WTC11 (cell line): Measurements from ENCODE around the gene CACNA2D4. TPM values are rescaled to one million over a fixed set of nuclear protein-coding genes. Genes with fewer than 3 reads are reported as not detected.

Experiments used
- ATAC-seq: fragments of 200-7000 bp; cut with Tn5 transposase; 2 replicates; pipeline ENCODE4 v1.10.0; 2021; ENCODE audit warnings: mild to moderate bottlenecking, moderate library complexity
- CTCF ChIA-PET: fragments of 300-600 bp; sonication (Branson Sonifier 250); formaldehyde crosslinking; loops from one replicate; lab custom pipeline; 2021; ENCODE audit warnings: antibody characterized with exemption; lab: Charles Lee
- POLR2A ChIA-PET: fragments of 350-600 bp; sonication (Branson Sonifier 250); formaldehyde crosslinking; loops from one replicate; lab custom pipeline; 2021; ENCODE audit warnings: antibody characterized with exemption; lab: Charles Lee
- DNase-seq: peaks from one replicate; pipeline ENCODE4 v3.0.0; 2021; ENCODE audit warnings: low spot score
- H3K27ac Mint-ChIP-seq: 2 replicates; pipeline ENCODE4 v1.8.0; 2021; ENCODE audit warnings: mixed read lengths
- H3K27me3 Mint-ChIP-seq: 2 replicates; pipeline ENCODE4 v1.8.0; 2021; ENCODE audit warnings: low read depth, mild to moderate bottlenecking, moderate library complexity, mixed read lengths
- H3K36me3 Mint-ChIP-seq: 2 replicates; pipeline ENCODE4 v1.8.0; 2021; ENCODE audit warnings: mixed read lengths
- H3K4me1 Mint-ChIP-seq: 2 replicates; pipeline ENCODE4 v1.8.0; 2022; ENCODE audit warnings: mixed read lengths
- H3K4me3 Mint-ChIP-seq: 2 replicates; pipeline ENCODE4 v1.8.0; 2021; ENCODE audit warnings: mild to moderate bottlenecking, moderate library complexity, mixed read lengths
- H3K9me3 Mint-ChIP-seq: 2 replicates; pipeline ENCODE4 v1.8.0; 2021; ENCODE audit warnings: mixed read lengths
- FOXK1 ChIP-seq: sonication (generic); formaldehyde crosslinking; IDR thresholded peaks from 2 replicates; pipeline ENCODE4 v1.8.0; 2022; ENCODE audit warnings: mild to moderate bottlenecking, moderate library complexity, missing genetic modification reagents
- GABPB1 ChIP-seq: sonication (generic); formaldehyde crosslinking; IDR thresholded peaks from 2 replicates; pipeline ENCODE4 v1.8.1; 2023; ENCODE audit warnings: mild to moderate bottlenecking, missing genetic modification reagents
- GTF2I ChIP-seq: fragments of 250-450 bp; sonication (Bioruptor Pico); conservative IDR thresholded peaks from 2 replicates; pipeline ENCODE4 v1.4.0; 2021; ENCODE audit warnings: mild to moderate bottlenecking
- PRRX2 ChIP-seq: fragments of 250-450 bp; sonication (Bioruptor Pico); IDR thresholded peaks from 2 replicates; pipeline ENCODE4 v1.8.0; 2021; ENCODE audit warnings: mild to moderate bottlenecking
- TP53 ChIP-seq: sonication (generic); formaldehyde crosslinking; IDR thresholded peaks from 2 replicates; pipeline ENCODE4 v1.8.1; 2023; ENCODE audit warnings: mild to moderate bottlenecking, missing genetic modification reagents
- ZNF138 ChIP-seq: sonication (generic); formaldehyde crosslinking; conservative IDR thresholded peaks from 2 replicates; pipeline ENCODE4 v1.8.1; 2022; ENCODE audit warnings: mild to moderate bottlenecking, moderate library complexity, missing genetic modification reagents
- ZNF219 ChIP-seq: sonication (generic); formaldehyde crosslinking; IDR thresholded peaks from 2 replicates; pipeline ENCODE4 v1.8.0; 2023; ENCODE audit warnings: missing genetic modification reagents, mild to moderate bottlenecking, borderline replicate concordance
- ZNF232 ChIP-seq: sonication (generic); formaldehyde crosslinking; IDR thresholded peaks from 2 replicates; pipeline ENCODE4 v1.8.0; 2022; ENCODE audit warnings: mild to moderate bottlenecking, missing genetic modification reagents
- total RNA-seq: library from RNA; stranded (reverse); gene quantifications from 3 replicates; pipeline ENCODE4 v1.2.3, GENCODE V29; 2021
- TF ChIP-seq, protein P1 (sequence below): sonication (generic); formaldehyde crosslinking; IDR thresholded peaks from 2 replicates; pipeline ENCODE4 v1.8.1; 2023; ENCODE audit warnings: mild to moderate bottlenecking, missing genetic modification reagents, moderate library complexity
- TF ChIP-seq, protein P2 (sequence below): sonication (generic); formaldehyde crosslinking; IDR thresholded peaks from 2 replicates; pipeline ENCODE4 v1.8.1; 2022; ENCODE audit warnings: low read depth, missing genetic modification reagents, borderline replicate concordance
- TF ChIP-seq, protein P3 (sequence below): sonication (generic); formaldehyde crosslinking; IDR thresholded peaks from 2 replicates; pipeline ENCODE4 v1.8.1; 2023; ENCODE audit warnings: mild to moderate bottlenecking, missing genetic modification reagents
- TF ChIP-seq, protein P4 (sequence below): sonication (generic); formaldehyde crosslinking; IDR thresholded peaks from 2 replicates; pipeline ENCODE4 v1.8.1; 2022; ENCODE audit warnings: missing genetic modification reagents, borderline replicate concordance
- TF ChIP-seq, protein P5 (sequence below): sonication (generic); formaldehyde crosslinking; IDR thresholded peaks from 2 replicates; pipeline ENCODE4 v1.8.0; 2023; ENCODE audit warnings: mild to moderate bottlenecking, missing genetic modification reagents
- TF ChIP-seq, protein P6 (sequence below): fragments of 250-450 bp; sonication (Bioruptor Pico); IDR thresholded peaks from 2 replicates; pipeline ENCODE4 v1.9.0; 2021; ENCODE audit warnings: mild to moderate bottlenecking
- TF ChIP-seq, protein P7 (sequence below): sonication (generic); formaldehyde crosslinking; conservative IDR thresholded peaks from 2 replicates; pipeline ENCODE4 v1.8.1; 2022; ENCODE audit warnings: mild to moderate bottlenecking, missing genetic modification reagents

The CACNA2D4 gene
- total RNA-seq, 1 experiment from 2014 or later = 0.04 TPM

DNA sequence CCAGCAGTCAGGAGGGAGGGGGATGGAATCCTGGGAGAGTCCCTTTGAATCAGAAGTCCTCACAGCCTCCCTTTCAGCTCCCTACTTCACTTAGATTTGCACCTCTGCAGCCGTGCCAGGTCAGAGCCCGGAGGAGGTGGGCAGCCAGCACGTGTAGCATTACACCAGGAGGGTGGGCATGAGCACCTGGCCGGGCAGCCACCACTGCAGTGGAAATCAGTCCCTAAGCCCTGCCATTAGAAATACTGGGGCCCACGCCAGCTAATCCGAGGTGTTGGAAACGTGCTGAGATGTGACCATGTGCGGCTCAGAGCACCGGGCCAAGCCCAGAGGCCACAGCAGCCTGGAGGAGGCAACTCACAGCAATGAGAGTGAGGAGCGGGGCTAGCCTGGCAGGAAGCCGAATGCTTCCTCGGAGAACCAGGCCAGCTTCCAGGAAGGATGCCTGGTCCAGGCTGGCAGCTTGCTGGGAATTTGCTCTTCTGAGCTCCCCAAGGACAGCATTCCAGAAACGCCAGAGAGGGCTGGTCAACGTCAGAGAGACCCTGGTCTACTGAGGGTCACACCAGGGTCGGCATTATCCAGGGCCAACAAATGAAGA is 9.4 kb upstream of the CACNA2D4 start:
- no peaks in the 10 kb centered on the region for H3K9me3 Mint-ChIP-seq
- ATAC-seq (no peak), DNase-seq (no peak)
- CTCF ChIA-PET = interaction anchor here (0.8 kb wide), 1 partner anchor 12 kb away, joined by 3 read pairs; no protein-coding TSS in a partner anchor
- no peak overlapping the region for H3K4me3 Mint-ChIP-seq
- no peaks in the 10 kb centered on the region for H3K4me1 Mint-ChIP-seq
- H3K27me3 Mint-ChIP-seq = 0 out of 2 replicates have a peak, but pooled peaks cover 2% of the 10 kb centered on the region
- no peaks in the 10 kb centered on the region for H3K36me3 Mint-ChIP-seq
- TF ChIP-seq, protein P1, sequence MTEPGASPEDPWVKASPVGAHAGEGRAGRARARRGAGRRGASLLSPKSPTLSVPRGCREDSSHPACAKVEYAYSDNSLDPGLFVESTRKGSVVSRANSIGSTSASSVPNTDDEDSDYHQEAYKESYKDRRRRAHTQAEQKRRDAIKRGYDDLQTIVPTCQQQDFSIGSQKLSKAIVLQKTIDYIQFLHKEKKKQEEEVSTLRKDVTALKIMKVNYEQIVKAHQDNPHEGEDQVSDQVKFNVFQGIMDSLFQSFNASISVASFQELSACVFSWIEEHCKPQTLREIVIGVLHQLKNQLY = no peak
- no peak for TF ChIP-seq GABPB1
- no peak for TF ChIP-seq ZNF219
- TF ChIP-seq ZNF232 (CRISPR knock-in tag) = no peak
- no peak for TF ChIP-seq TP53 (CRISPR knock-in tag)
- TF ChIP-seq PRRX2 (CRISPR knock-in tag) = no peak
- TF ChIP-seq, protein P2, sequence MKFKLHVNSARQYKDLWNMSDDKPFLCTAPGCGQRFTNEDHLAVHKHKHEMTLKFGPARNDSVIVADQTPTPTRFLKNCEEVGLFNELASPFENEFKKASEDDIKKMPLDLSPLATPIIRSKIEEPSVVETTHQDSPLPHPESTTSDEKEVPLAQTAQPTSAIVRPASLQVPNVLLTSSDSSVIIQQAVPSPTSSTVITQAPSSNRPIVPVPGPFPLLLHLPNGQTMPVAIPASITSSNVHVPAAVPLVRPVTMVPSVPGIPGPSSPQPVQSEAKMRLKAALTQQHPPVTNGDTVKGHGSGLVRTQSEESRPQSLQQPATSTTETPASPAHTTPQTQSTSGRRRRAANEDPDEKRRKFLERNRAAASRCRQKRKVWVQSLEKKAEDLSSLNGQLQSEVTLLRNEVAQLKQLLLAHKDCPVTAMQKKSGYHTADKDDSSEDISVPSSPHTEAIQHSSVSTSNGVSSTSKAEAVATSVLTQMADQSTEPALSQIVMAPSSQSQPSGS = no peak
- TF ChIP-seq, protein P3, sequence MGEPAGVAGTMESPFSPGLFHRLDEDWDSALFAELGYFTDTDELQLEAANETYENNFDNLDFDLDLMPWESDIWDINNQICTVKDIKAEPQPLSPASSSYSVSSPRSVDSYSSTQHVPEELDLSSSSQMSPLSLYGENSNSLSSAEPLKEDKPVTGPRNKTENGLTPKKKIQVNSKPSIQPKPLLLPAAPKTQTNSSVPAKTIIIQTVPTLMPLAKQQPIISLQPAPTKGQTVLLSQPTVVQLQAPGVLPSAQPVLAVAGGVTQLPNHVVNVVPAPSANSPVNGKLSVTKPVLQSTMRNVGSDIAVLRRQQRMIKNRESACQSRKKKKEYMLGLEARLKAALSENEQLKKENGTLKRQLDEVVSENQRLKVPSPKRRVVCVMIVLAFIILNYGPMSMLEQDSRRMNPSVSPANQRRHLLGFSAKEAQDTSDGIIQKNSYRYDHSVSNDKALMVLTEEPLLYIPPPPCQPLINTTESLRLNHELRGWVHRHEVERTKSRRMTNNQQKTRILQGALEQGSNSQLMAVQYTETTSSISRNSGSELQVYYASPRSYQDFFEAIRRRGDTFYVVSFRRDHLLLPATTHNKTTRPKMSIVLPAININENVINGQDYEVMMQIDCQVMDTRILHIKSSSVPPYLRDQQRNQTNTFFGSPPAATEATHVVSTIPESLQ (CRISPR knock-in tag) = no peak
- no peak for TF ChIP-seq GTF2I (CRISPR knock-in tag)
- TF ChIP-seq, protein P4, sequence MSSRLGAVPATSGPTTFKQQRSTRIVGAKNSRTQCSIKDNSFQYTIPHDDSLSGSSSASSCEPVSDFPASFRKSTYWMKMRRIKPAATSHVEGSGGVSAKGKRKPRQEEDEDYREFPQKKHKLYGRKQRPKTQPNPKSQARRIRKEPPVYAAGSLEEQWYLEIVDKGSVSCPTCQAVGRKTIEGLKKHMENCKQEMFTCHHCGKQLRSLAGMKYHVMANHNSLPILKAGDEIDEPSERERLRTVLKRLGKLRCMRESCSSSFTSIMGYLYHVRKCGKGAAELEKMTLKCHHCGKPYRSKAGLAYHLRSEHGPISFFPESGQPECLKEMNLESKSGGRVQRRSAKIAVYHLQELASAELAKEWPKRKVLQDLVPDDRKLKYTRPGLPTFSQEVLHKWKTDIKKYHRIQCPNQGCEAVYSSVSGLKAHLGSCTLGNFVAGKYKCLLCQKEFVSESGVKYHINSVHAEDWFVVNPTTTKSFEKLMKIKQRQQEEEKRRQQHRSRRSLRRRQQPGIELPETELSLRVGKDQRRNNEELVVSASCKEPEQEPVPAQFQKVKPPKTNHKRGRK (CRISPR knock-in tag) = no peak
- TF ChIP-seq ZNF138 (CRISPR knock-in tag) = no peak
- TF ChIP-seq, protein P5, sequence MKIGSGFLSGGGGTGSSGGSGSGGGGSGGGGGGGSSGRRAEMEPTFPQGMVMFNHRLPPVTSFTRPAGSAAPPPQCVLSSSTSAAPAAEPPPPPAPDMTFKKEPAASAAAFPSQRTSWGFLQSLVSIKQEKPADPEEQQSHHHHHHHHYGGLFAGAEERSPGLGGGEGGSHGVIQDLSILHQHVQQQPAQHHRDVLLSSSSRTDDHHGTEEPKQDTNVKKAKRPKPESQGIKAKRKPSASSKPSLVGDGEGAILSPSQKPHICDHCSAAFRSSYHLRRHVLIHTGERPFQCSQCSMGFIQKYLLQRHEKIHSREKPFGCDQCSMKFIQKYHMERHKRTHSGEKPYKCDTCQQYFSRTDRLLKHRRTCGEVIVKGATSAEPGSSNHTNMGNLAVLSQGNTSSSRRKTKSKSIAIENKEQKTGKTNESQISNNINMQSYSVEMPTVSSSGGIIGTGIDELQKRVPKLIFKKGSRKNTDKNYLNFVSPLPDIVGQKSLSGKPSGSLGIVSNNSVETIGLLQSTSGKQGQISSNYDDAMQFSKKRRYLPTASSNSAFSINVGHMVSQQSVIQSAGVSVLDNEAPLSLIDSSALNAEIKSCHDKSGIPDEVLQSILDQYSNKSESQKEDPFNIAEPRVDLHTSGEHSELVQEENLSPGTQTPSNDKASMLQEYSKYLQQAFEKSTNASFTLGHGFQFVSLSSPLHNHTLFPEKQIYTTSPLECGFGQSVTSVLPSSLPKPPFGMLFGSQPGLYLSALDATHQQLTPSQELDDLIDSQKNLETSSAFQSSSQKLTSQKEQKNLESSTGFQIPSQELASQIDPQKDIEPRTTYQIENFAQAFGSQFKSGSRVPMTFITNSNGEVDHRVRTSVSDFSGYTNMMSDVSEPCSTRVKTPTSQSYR (CRISPR knock-in tag) = no peak
- TF ChIP-seq, protein P6, sequence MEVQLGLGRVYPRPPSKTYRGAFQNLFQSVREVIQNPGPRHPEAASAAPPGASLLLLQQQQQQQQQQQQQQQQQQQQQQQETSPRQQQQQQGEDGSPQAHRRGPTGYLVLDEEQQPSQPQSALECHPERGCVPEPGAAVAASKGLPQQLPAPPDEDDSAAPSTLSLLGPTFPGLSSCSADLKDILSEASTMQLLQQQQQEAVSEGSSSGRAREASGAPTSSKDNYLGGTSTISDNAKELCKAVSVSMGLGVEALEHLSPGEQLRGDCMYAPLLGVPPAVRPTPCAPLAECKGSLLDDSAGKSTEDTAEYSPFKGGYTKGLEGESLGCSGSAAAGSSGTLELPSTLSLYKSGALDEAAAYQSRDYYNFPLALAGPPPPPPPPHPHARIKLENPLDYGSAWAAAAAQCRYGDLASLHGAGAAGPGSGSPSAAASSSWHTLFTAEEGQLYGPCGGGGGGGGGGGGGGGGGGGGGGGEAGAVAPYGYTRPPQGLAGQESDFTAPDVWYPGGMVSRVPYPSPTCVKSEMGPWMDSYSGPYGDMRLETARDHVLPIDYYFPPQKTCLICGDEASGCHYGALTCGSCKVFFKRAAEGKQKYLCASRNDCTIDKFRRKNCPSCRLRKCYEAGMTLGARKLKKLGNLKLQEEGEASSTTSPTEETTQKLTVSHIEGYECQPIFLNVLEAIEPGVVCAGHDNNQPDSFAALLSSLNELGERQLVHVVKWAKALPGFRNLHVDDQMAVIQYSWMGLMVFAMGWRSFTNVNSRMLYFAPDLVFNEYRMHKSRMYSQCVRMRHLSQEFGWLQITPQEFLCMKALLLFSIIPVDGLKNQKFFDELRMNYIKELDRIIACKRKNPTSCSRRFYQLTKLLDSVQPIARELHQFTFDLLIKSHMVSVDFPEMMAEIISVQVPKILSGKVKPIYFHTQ (CRISPR knock-in tag) = no peak
- TF ChIP-seq, protein P7, sequence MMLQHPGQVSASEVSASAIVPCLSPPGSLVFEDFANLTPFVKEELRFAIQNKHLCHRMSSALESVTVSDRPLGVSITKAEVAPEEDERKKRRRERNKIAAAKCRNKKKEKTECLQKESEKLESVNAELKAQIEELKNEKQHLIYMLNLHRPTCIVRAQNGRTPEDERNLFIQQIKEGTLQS = no peak
- TF ChIP-seq FOXK1 (CRISPR knock-in tag) = no peak
- H3K27ac Mint-ChIP-seq = no peak overlapping the region
- POLR2A ChIA-PET = no interaction called here
